Epidermal melanocyte (primary cell): ENCODE results near the gene RCAN2.

Source experiments
- DNase-seq: peaks from one replicate; pipeline ENCODE4 v3.0.0; 2011; ENCODE audit warnings: low spot score; ENCODE audit not compliant: insufficient read length

Gene RCAN2

DNA sequence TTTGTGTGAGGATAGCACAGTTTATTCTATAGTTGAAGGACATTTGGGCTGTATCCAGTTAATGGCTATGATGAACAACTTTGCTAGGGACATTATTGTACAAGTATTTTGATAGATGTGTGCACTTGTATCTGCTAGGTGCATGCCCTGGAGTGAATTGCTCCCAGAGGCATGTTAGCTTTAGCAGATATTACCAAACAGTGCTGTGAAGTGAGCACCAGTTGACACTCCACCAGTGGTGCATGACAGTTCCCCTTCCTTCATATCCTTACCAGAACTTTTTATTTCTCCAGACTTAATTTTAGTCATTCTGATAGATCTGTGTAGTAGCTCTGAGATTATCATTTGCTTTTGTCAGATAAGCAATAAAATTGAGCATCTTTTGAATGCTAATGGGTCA is 271.6 kb downstream of the RCAN2 start:
- DNase-seq: no peak

GRCh38 chr6:46218457-46218856 is 272.8 kb downstream of the RCAN2 start:
- no peak for DNase-seq

DNA sequence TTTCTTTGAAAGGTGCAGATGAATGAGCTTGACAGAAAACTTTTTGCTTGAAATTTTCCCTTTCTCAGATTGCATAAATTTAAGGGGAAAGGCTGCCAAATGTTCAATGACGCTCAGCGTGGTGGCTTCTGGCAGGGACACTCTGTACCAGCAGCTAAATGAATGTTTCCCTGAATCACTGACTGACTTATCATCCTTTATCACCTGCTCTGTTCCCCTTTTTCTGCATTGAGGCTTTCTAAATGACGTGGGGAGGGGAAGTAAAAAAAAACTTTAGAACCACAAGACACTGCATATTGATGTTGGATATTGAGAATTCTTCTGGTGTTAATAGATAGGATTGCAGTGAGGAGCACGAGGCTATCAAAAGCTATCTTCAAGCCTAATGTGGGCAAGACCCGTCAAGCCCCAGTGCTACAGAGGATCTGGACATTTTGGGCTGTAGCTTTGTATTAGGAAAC is 273.5 kb downstream of the RCAN2 start:
- DNase-seq: no peak

DNA sequence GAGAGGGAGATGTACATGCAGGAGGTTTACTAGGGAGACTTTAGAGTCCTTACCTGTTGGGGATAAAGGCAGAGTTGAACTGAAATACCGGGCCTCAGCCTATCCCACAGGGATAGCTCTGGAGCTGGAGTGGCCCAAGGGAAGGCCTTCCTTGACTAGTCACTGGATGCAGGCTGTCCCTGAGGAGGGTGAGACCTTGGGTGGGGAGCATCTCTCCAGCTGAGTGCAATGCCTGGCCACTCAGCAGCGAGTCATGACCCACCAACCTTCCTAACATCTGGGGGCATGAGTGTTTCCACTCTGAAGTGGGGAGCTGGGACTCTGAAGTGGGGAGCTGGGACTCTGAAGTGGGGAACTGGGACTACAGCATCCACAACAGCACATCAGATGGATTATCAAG is 274.4 kb downstream of the RCAN2 start:
- no peak for DNase-seq

- DNase-seq: no peak
These were observed 275.5 kb downstream of the RCAN2 start for GRCh38 chr6:46215777-46216176.

DNA sequence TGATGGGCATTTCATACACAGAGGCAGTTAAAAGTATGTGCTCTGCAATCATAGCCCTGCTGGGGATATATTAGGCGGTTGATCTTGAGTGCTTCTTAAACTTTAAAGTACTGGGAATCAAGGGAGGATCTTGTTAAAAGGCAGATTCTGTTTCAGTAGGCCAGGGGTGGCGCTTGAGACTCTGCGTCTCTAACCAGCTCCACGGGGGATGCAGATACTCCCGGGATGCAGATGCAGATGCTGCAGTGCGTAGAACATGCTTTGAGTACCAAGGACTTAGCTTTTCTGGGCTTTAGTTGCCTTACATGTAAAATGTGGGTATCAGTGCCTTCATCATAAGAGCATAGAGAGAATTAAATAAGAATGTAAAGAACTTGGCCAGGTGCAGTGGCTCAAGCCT is 276.0 kb downstream of the RCAN2 start:
- DNase-seq: no peak

DNA sequence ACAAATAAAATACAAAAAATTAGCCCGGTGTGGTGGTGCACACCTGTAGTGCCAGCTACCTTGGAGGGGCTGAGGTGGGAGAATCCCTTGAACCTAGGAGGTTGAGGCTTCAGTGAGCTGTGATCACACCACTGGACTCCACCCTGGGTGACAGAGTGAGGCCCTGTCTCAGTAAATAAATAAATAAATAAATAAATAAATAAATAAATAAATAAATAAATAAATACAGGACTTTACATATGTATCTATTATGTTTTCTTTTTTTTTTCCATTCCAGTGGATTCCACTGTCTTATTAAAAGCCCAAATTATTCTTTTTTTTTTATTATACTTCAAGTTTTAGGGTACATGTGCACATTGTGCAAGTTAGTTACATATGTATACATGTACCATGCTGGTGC is 279.3 kb downstream of the RCAN2 start:
- no peak for DNase-seq

DNA sequence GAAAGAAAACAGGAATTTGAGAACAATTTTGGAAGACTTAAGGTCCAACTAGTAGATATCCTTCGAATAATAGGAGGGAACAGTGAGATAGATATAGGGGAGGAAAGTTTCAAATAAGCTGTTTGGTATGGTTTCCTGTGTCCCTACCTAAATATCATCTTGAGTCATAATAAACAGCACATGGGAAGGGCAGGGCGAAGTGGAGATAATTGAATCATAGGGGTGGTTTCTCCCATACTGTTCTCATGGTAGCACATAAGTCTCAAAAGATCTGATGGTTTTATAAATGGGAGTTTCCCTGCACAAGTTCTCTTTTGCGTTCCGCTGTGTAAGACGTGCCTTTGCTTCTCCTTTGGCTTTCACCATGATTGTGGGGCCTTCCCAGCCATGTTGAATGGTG is 281.0 kb downstream of the RCAN2 start:
- DNase-seq: no peak

- no peak for DNase-seq
These were observed 282.9 kb downstream of the RCAN2 start for GRCh38 chr6:46208303-46208702.

DNA sequence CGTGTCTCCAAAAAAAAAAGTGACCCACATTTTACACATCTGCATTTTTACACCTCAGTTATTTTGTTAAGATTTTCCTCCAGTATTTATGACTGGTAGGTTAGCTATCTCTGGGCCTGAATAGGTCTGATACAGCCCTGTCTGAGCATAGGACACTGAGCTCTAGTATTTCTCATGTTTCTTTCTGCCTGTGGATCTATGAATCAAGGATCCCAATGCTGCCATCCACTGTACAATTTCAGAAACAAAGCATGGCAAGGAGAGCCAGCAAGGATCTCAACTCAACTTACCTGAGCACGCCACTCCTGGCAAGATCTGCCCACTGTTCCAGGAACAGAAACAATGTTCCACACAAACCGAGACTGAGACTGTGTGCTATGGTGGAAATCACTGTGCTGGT is 284.1 kb downstream of the RCAN2 start:
- no peak for DNase-seq

DNA sequence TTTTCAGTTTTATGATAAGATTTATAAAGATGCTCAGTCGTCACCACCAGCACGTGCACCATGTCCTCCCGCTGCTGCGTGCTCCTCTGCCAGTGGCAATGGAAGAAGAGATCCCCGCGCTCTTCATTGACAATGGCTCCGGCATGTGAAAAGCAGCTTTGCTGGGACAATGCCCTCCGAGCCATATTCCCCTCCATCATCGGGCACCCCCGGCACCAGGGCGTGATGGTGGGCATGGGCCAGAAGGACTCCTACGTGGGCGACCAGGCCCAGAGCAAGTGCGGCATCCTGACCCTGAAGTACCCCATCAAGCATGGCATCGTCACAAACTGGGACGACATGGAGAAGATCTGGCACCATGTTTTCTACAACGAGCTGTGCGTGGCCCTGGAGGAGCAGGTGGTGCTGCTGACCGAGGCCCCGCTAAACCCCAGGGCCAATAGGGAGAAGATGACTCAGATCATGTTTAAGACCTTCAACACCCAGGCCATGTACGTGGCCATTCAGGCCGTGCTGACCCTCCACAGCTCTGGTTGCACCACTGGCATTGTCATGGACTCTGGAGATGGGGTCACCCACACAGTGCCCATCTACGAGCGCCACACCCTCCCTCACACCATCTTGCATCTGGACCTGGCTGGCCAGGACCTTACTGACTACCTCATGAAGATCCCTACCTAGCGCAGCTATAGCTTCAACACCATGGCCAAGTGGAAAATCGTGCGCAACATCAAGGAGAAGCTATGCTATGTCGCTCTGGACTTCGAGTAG is 286.2 kb downstream of the RCAN2 start:
- DNase-seq: no peak

GRCh38 chr6:46203391-46204177 is 287.7 kb downstream of the RCAN2 start:
- DNase-seq: no peak

DNA sequence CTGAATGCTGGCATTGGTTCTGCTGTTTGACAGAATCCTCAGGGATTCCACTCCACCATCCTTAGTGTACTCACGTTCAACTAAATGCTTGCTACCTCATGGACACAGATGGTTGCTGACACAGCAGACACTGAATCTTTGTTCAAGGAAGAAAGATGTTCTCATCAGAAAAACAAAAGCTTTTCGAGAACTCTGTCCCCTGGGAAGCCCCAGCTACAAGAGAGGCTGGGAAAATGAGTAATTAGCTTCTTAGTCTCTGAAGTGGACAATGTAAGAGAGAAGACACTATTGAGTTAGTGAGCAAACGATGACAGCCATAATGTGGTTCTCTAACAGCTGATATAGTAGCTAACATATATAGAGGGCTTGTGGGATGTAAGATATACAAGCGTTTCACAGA is 289.5 kb downstream of the RCAN2 start:
- DNase-seq: no peak

DNA sequence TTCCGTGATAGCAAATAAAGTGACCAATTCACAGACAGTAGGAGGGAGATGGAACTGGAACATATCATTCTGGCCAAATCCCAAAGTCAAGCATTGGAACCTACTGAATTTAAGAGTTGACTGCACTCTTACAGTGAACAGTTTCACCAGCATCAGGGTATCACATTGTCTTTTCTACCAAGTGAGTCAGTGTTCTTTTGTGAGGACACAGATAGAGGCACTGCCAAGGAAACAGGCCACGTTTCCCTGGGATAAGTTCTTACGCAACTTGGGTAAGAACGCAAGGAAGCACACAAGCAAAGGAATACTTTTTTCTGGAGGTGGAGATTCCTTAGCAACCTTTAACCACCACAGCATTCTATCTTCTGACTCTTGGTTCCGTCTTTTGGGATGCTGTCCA is 291.9 kb downstream of the RCAN2 start:
- DNase-seq: no peak

- no peak for DNase-seq
These were observed 299.3 kb downstream of the RCAN2 start for GRCh38 chr6:46191961-46192360.

DNA sequence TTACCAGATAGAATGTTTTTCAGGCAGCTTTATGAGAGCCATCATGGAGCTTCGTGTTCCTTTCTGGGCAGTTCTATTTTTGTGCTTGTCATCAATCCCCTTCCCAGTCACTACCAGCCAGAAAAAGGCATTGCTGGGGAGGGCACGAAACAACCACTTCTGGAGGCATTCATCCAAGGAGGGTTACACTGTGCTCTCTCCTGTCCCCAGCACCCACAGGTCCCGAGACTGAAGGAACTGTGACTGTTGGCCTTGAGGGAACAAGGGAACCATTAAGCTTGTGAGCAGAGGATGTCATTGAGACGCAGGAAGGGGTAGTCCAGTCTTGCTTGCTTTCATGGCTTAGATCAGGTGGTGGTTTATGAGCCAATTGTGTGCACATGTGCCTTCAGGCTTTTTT is 300.4 kb downstream of the RCAN2 start:
- no peak for DNase-seq

GRCh38 chr6:46189726-46190125 is 301.5 kb downstream of the RCAN2 start:
- no peak for DNase-seq

DNA sequence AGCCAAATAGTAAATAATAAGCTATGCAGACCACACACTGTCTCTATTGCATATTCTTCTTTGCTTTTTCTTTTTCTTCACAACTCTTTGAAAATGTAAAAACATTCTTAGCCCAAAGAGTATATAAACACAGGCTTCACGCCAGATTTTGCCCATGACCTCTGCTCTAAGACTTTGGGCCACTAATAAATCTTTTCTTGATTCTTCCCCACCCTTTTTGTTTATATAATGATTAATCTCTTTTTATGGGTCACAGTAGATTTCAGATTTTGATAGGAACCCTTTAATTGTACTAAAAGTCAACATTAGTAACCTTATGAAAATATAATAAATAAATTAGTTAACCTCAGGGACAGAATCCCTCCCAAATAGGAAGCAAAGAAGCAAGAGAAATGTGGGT is 304.7 kb downstream of the RCAN2 start:
- no peak for DNase-seq

GRCh38 chr6:46184114-46184513 is 307.1 kb downstream of the RCAN2 start:
- no peak for DNase-seq

- DNase-seq: no peak
These were observed 315.3 kb downstream of the RCAN2 start for GRCh38 chr6:46175976-46176375.

DNA sequence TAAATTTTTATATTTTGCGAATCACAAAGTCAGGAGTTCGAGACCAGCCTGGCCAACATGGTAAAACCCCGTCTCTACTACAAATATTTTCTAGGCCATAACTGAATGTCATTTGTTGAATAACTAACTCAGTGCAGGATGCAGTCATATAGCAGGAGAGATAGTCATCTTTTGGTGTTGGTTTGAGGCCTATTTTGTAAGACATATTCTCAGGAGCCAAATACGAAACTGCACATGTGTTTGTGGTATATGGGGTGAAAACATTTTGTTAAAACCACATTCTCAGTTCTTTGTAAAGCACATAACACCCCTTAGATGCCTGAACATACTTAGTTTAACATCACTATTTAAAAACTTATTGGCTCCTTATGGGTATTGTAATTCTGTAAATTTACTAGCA is 315.8 kb downstream of the RCAN2 start:
- no peak for DNase-seq

DNA sequence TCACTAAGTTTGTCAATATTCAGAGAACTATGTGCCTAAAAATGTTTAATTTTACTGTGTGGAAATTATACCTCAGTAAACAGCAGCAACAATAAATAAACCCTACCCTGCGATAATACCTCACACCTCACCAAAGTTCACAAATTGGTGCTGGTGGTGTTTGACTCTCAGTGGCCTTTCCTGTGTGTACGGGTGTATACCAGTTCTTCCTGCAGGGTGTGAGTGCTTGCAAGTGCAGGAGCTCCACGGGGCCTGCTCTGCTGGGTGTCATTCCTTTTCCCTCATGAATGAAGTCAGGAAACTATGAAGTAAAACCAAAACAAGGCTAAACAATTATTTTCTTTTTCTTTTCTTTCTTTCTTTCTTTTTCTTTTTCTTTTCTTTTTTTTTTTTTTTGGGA is 316.3 kb downstream of the RCAN2 start:
- DNase-seq: no peak

GRCh38 chr6:46172176-46172575 is 319.1 kb downstream of the RCAN2 start:
- no peak for DNase-seq
